Adrenal gland (tissue), 12 donors: ENCODE data around the gene MYO18B. TPM values are rescaled to one million over a fixed set of nuclear protein-coding genes. Genes with fewer than 3 reads are reported as not detected.

Experiments
- DNase-seq, 7 donors: peaks; one replicate each; pipeline ENCODE4 v3.0.0-alpha.2; 2019 to 2020
- H3K27ac ChIP-seq, 5 donors: fragments of 200-600 bp; sonication (generic) in 4 of 5; 1 replicate in 3 of 5; 2 replicates in 2 of 5; pipeline versions ENCODE4 v1.5.1 to v1.8.0; 2016 to 2020; ENCODE audit warnings: mild to moderate bottlenecking in 1 of 5
- H3K27me3 ChIP-seq: fragments of 200-600 bp; 2 replicates; pipeline ENCODE4 v1.8.0; 2021
- H3K36me3 ChIP-seq, 2 donors: fragments of 200-600 bp; replicated peaks in 1 of 2; 1 replicate in 1 of 2; 2 replicates in 1 of 2; pipeline versions ENCODE4 v1.5.1 to v1.8.0; 2018 to 2022
- H3K4me1 ChIP-seq, 2 donors: fragments of 200-600 bp; replicated peaks in 1 of 2; 1 replicate in 1 of 2; 2 replicates in 1 of 2; pipeline versions ENCODE4 v1.5.1 to v1.8.0; 2018 to 2021
- H3K4me3 ChIP-seq, 4 donors: fragments of 200-600 bp; sonication (generic) in 3 of 4; one replicate each; pipeline ENCODE4 v1.5.1; 2016 to 2018
- H3K9me3 ChIP-seq, 3 donors: fragments of 200-600 bp; sonication (generic) in 1 of 3; replicated peaks in 1 of 3; 1 replicate in 2 of 3; 2 replicates in 1 of 3; pipeline versions ENCODE4 v1.5.1 to v1.8.0; 2016 to 2021
- POLR2A ChIP-seq, 2 donors: fragments of 450-650 bp; IDR thresholded peaks; one replicate each; pipeline ENCODE4 v1.6.1; 2017; ENCODE audit warnings: antibody characterized with exemption in 2 of 2, mild to moderate bottlenecking in 2 of 2, moderate library complexity in 1 of 2
- WGBS, 4 donors: extraction: QIAGEN DNeasy Blood & Tissue Kit in 2 of 4; methylation state at CpG; one replicate each; pipeline versions ENCODE4 v1.1.5 to v1.1.7; 2013 to 2017; 5-methylcytosine and 5-hydroxymethylcytosine counted together
- intact Hi-C, 2 donors: fragments of 100-400 bp; cut with DNase I; formaldehyde crosslinking; loops; one replicate each; pipeline versions ENCODE4 v1.14.1 to v1.15.0; 2022 to 2023
- polyA plus RNA-seq, 3 donors: library from polyadenylated mRNA; stranded (reverse); fragments of 200-250 nt in 2 of 3; fragments of 350-450 nt in 1 of 3; fragmentation: Illumina TruSeq in 1 of 3; extraction: RNeasy Lipid Tissue Mini Kit (QIAGEN cat#74804) in 1 of 3; gene quantifications; one replicate each; pipeline ENCODE4 v1.2.3, GENCODE V29; 2013 to 2014
- total RNA-seq, 9 donors: library from RNA; depleted of rRNA in 4 of 9; stranded (reverse); fragments of >200 nt in 4 of 9; fragments of 120-200 nt in 1 of 9; fragmentation: NEBNext Ultra II Directional in 1 of 9; extraction: Animal tissue kit (Norgen Biotek cat#: 25700) in 1 of 9; gene quantifications; one replicate each; pipeline versions ENCODE4 v1.1.0 to v1.2.4, GENCODE V29; 2013 to 2023
- TF ChIP-seq, protein P1 (sequence below), 6 experiments: fragments of 450-650 bp in 4 of 6; fragments of 200-600 bp in 2 of 6; sonication (generic) in 1 of 6; IDR thresholded peaks; 1 replicate in 5 of 6; 2 replicates in 1 of 6; pipeline versions ENCODE4 v1.5.1 to v1.8.0; 2016 to 2021; ENCODE audit warnings: antibody characterized with exemption in 6 of 6, mild to moderate bottlenecking in 2 of 6, moderate library complexity in 1 of 6
- donor health status: healthy with polysubstance abuse.
- donor health status: Bipolar disorder and iron deficiency.
- donor health status: DM: yes; HTN: yes; CAD: no.
- donor health status: DM: no; HTN: no; CAD: no.
- donor health status: DM: no; HTN: no; CAD: no.
- donor health status: DM: yes; HTN: yes; CAD: no.

MYO18B gene
- total and polyA plus RNA-seq, 12 donors = 0.08 to 1.1 (median 0.18) TPM

DNA sequence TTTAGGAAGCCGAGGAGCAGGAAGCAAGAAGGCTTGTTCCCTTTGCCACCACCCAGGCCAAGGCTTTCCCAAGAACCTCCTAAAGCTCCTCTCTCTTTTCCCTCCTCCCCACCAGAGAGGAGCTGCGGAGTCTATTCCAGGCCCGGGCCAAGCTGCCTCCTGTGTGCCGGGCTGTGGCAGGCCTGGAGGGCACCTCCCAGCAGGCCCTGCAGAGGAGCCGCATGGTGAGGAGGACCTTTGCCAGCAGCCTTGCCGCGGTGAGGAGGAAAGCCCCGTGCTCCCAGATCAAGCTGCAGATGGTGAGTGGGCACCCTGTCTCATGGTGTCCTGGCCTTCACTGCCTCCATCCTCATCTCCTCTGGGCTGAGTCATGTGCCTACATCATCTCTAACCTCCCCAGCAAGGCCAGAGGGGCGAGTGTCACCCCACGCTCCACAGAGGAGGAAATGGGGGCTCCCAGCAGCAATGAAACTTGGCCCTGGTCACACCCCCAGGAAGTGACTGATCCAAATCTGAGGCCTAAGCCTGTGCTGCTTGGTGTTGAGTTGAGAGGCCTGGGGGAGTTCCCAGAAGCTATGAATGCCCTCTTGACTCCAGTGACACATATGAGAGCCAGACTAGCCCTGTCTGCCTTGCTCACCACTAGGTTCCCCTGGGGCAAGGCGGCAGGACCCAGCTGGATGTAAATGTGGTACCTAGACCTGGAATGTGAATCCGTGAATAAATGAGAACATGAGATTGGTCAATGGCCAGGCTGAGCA, 104.2 kb downstream of the MYO18B start:
- Histone ChIP-seq H3K9me3 (no peaks in the 10 kb centered on the region), H3K4me3 (no peak overlapping the region), H3K4me1 (no peaks in the 10 kb centered on the region), H3K27me3 (no peaks in the 10 kb centered on the region), H3K27ac (no peak overlapping the region), H3K36me3 (no peaks in the 10 kb centered on the region)
- DNase-seq = no peak
- 70 to 93% (median 78%) methylated on average over 7 to 12 of the region's 12 CpGs for WGBS, 4 donors
- intact Hi-C loops = no loop called here
- no peak for TF ChIP-seq POLR2A (IDR thresholded peaks at IDR 0.05)

DNA sequence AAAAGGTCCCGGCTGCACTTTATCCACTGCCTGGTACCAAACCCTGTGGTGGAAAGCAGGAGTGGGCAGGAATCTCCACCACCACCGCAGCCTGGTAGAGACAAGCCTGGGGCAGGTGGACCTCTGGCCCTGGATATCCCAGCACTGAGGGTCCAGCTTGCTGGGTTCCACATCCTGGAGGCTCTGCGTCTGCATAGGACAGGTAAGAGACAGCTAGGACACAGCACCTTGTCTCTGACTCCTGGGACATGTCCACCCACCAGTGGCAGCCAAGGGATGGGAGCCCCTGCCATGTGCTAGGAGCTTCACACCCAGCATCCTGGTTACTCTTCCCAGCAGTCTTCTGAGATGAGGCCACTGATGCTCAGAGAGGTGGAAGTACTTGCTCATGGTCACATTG, 105.5 kb downstream of the MYO18B start:
- TF ChIP-seq, protein P1, sequence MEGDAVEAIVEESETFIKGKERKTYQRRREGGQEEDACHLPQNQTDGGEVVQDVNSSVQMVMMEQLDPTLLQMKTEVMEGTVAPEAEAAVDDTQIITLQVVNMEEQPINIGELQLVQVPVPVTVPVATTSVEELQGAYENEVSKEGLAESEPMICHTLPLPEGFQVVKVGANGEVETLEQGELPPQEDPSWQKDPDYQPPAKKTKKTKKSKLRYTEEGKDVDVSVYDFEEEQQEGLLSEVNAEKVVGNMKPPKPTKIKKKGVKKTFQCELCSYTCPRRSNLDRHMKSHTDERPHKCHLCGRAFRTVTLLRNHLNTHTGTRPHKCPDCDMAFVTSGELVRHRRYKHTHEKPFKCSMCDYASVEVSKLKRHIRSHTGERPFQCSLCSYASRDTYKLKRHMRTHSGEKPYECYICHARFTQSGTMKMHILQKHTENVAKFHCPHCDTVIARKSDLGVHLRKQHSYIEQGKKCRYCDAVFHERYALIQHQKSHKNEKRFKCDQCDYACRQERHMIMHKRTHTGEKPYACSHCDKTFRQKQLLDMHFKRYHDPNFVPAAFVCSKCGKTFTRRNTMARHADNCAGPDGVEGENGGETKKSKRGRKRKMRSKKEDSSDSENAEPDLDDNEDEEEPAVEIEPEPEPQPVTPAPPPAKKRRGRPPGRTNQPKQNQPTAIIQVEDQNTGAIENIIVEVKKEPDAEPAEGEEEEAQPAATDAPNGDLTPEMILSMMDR (IDR thresholded peaks at IDR 0.05) = no peak
- no peak for TF ChIP-seq POLR2A (IDR thresholded peaks at IDR 0.05)
- Histone ChIP-seq H3K4me1 (no peaks in the 10 kb centered on the region), H3K27me3 (no peaks in the 10 kb centered on the region), H3K4me3 (no peak overlapping the region), H3K9me3 (no peaks in the 10 kb centered on the region), H3K27ac (no peak overlapping the region), H3K36me3 (no peaks in the 10 kb centered on the region)
- 96 to 100% (median 98%) methylated on average over 1 to 3 of the region's 3 CpGs for WGBS, 4 donors
- intact Hi-C loops = no loop called here
- no peak for DNase-seq

DNA sequence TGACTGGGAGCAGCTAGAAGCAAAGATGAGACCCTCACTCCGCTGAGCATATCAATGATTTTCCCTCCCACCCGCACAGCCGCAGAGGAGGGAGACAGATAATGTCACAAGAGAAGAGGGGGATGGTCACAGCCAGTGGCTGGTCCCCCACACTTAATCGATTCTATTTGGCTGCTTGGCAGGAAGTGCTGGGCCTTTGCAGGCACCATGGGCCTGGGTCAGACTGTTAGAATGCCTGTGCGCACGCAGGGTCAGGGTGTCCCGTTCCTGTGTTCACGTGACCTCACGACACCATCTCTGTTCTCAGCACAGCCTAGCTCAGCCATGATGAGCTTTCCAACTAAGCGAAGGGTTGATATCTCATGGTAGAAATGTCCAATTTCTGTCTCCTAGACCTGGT, 107.0 kb downstream of the MYO18B start:
- TF ChIP-seq, protein P1 (IDR thresholded peaks at IDR 0.05) = no peak
- TF ChIP-seq POLR2A (IDR thresholded peaks at IDR 0.05) = no peak
- no peak for DNase-seq

DNA sequence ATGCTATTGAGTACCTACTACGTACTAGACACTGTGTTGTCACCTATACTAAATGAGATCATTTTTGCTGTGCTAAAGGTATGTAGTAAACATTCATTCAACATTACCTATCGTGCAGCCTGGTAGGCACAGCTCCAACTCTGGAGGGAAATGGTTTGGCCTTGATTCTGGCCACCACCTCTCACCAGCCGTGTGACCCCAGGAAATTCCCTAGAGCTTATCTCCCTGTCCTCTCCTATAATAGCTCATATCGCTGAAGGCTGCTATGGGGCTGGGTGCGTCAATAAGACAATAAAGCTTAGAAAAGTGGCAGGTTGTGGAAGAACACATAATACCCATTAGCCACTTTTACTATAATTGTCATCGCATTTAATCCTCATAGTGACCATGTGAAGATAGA, 107.5 kb downstream of the MYO18B start:
- no peak overlapping the region for H3K4me3 ChIP-seq
- TF ChIP-seq, protein P1 (IDR thresholded peaks at IDR 0.05) = no peak
- no peak for TF ChIP-seq POLR2A (IDR thresholded peaks at IDR 0.05)
- no peaks in the 10 kb centered on the region for H3K27me3 ChIP-seq
- H3K9me3 ChIP-seq = no peaks in the 10 kb centered on the region
- intact Hi-C loops = no loop called here
- 62 to 80% (median 63%) methylated on average over 6 of the region's 6 CpGs for WGBS, 4 donors
- H3K27ac ChIP-seq = no peak overlapping the region
- no peaks in the 10 kb centered on the region for H3K36me3 ChIP-seq
- no peak for DNase-seq
- no peaks in the 10 kb centered on the region for H3K4me1 ChIP-seq

More for the DNA sequence above, 107.0 kb downstream of the MYO18B start:
- Histone ChIP-seq H3K27ac (no peak overlapping the region), H3K9me3 (no peaks in the 10 kb centered on the region), H3K27me3 (no peaks in the 10 kb centered on the region), H3K4me3 (no peak overlapping the region), H3K4me1 (no peaks in the 10 kb centered on the region), H3K36me3 (no peaks in the 10 kb centered on the region)
- intact Hi-C loops = no loop called here
- 81 to 90% (median 83%) methylated on average over 9 to 10 of the region's 10 CpGs for WGBS, 4 donors

DNA sequence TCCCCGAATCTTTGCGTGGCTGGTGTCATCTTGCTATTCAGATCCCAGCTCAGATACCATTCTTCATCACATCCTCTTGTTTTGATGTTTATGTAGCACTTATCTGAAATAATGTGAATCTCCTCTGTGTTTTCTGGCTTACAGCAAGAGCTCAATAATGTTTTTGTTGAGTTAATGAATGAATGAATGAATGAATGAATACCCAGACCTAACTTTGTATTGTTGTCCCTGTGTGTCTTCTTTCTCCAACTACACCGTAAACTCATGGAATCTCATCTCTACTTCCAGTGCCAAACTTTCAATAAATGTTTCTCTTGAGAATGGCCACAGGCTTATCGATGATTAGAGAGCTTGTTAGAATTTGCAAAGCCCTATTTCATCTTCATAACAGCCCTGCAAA, 110.2 kb downstream of the MYO18B start:
- Histone ChIP-seq H3K27ac (no peak overlapping the region), H3K27me3 (no peaks in the 10 kb centered on the region), H3K4me1 (no peaks in the 10 kb centered on the region), H3K36me3 (no peaks in the 10 kb centered on the region), H3K9me3 (no peaks in the 10 kb centered on the region), H3K4me3 (no peak overlapping the region)
- intact Hi-C loops = no loop called here
- TF ChIP-seq, protein P1 (IDR thresholded peaks at IDR 0.05) = no peak
- no peak for TF ChIP-seq POLR2A (IDR thresholded peaks at IDR 0.05)
- 78 to 90% (median 84%) methylated on average over 4 of the region's 4 CpGs for WGBS, 4 donors
- no peak for DNase-seq
